Measurements from ENCODE around the gene WWOX.

DNA sequence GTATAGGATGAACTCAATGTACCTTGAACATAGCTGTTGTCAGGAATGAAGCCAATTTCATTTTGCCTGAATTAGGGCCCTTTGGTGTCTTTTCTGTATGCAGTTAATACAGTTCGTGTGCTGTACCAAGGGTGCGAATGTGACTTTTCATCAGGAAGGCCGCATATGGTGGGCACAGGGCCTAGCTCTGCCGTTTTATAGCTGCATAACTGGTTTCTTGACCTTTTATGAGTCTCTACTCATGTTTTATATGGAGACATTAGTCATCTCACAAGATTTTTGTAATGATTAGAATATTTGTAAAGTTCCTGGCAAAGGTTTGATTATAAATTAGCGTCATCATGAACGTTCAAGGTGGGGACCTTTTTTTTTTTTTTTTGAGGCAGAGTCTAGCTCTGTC lies 989.5 kb downstream of the WWOX start:
- TF ChIP-seq POLR2A (IDR thresholded peaks at IDR 0.05) (no peak), POLR2AphosphoS5 (IDR thresholded peaks at IDR 0.05) (no peak)
